ENCODE results near the gene PLAC1.

Gene PLAC1

DNA sequence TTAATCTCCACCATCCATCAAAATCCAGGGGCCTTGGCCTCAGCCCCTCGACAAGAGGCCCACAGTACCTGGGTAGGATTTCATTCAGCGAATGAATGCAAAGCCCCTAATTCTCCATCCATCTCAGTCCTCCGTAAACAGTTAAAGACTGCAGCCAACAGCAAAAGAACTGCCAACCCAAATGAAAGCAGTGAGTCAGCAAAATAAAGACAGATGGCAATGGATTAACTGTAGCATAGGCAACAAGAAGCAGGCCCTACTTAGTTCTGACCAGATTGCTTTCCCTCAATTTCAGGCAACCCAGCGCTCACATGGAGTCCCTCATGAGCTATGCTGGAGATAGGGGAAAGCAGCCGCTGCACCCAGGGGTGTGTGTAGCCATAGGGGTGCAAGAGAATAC, 21.4 kb downstream of the PLAC1 start:
- peak; percentile 88 for ATAC-seq
- TF ChIP-seq ZC3H10 (CRISPR knock-in tag; IDR thresholded peaks at IDR 0.05): no peak
- TF ChIP-seq ZNF8 (CRISPR knock-in tag; IDR thresholded peaks at IDR 0.05): no peak
- TF ChIP-seq ZFP30 (CRISPR knock-in tag; IDR thresholded peaks at IDR 0.05): no peak
- no peak for TF ChIP-seq ZNF70 (CRISPR knock-in tag; IDR thresholded peaks at IDR 0.05)
- no peak for TF ChIP-seq ZFP3 (CRISPR knock-in tag; IDR thresholded peaks at IDR 0.05)
- TF ChIP-seq ZNF565 (CRISPR knock-in tag; conservative IDR thresholded peaks at IDR 0.05; ENCODE audit: low read depth): no peak
- TF ChIP-seq CSRNP3 (CRISPR knock-in tag; IDR thresholded peaks at IDR 0.05): no peak
- TF ChIP-seq CREB5 (CRISPR knock-in tag; IDR thresholded peaks at IDR 0.05; ENCODE audit: low read depth): no peak
- TF ChIP-seq BACH2 (CRISPR knock-in tag; IDR thresholded peaks at IDR 0.05; ENCODE audit: borderline replicate concordance): no peak
- TF ChIP-seq, protein P1, sequence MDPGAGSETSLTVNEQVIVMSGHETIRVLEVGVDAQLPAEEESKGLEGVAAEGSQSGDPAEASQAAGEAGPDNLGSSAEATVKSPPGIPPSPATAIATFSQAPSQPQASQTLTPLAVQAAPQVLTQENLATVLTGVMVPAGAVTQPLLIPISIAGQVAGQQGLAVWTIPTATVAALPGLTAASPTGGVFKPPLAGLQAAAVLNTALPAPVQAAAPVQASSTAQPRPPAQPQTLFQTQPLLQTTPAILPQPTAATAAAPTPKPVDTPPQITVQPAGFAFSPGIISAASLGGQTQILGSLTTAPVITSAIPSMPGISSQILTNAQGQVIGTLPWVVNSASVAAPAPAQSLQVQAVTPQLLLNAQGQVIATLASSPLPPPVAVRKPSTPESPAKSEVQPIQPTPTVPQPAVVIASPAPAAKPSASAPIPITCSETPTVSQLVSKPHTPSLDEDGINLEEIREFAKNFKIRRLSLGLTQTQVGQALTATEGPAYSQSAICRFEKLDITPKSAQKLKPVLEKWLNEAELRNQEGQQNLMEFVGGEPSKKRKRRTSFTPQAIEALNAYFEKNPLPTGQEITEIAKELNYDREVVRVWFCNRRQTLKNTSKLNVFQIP (CRISPR knock-in tag; IDR thresholded peaks at IDR 0.05; ENCODE audit: borderline replicate concordance, low read depth): no peak
- TF ChIP-seq CSDC2 (CRISPR knock-in tag; IDR thresholded peaks at IDR 0.05): no peak
- TF ChIP-seq ESRRG (CRISPR knock-in tag; IDR thresholded peaks at IDR 0.05): no peak
- TF ChIP-seq SNAI2 (CRISPR knock-in tag; IDR thresholded peaks at IDR 0.05): no peak
- no peak for TF ChIP-seq TSHZ2 (CRISPR knock-in tag; IDR thresholded peaks at IDR 0.05)
- no peak for TF ChIP-seq ARNTL (CRISPR knock-in tag; IDR thresholded peaks at IDR 0.05; ENCODE audit: borderline replicate concordance, low read depth)
- no peak for TF ChIP-seq ISL1 (CRISPR knock-in tag; IDR thresholded peaks at IDR 0.05)
- no peak for TF ChIP-seq TCF4 (CRISPR knock-in tag; IDR thresholded peaks at IDR 0.05; ENCODE audit: borderline replicate concordance)
- TF ChIP-seq TOX (CRISPR knock-in tag; IDR thresholded peaks at IDR 0.05; ENCODE audit: borderline replicate concordance): no peak
- no peak for TF ChIP-seq GLIS3 (CRISPR knock-in tag; IDR thresholded peaks at IDR 0.05)
- no peak for TF ChIP-seq PATZ1 (CRISPR knock-in tag; IDR thresholded peaks at IDR 0.05; ENCODE audit: borderline replicate concordance)

DNA sequence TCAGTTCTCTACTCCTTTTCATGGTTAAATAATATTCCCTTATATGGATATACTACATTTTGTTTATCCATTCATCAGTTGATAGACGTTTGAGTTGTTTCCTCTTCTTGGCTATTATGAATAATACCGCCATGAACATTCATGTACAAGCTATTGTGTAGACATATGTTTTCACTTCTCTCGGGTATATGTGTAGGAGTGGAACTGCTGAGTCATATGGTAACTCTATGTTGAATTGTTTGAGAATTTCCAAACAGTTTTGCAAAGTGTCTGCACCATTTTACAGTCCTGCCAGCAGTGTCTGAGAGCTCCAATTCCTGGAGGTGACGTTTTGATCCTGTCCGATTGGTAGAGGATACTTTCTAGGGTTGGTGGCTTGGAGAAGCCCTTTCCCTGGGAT, 23.6 kb downstream of the PLAC1 start:
- peak; percentile 36; the same call in 2 of the 3 replicates for ATAC-seq
- TF ChIP-seq CSRNP3 (CRISPR knock-in tag; IDR thresholded peaks at IDR 0.05) (no peak), PATZ1 (CRISPR knock-in tag; IDR thresholded peaks at IDR 0.05; ENCODE audit: borderline replicate concordance) (no peak), ZFP30 (CRISPR knock-in tag; IDR thresholded peaks at IDR 0.05) (no peak), ARNTL (CRISPR knock-in tag; IDR thresholded peaks at IDR 0.05; ENCODE audit: borderline replicate concordance, low read depth) (no peak)
